ENCODE results near the gene DDB1.

GRCh38 chr11:61266602-61267001 is 66.3 kb downstream of the DDB1 start:
- TF ChIP-seq, protein P1, sequence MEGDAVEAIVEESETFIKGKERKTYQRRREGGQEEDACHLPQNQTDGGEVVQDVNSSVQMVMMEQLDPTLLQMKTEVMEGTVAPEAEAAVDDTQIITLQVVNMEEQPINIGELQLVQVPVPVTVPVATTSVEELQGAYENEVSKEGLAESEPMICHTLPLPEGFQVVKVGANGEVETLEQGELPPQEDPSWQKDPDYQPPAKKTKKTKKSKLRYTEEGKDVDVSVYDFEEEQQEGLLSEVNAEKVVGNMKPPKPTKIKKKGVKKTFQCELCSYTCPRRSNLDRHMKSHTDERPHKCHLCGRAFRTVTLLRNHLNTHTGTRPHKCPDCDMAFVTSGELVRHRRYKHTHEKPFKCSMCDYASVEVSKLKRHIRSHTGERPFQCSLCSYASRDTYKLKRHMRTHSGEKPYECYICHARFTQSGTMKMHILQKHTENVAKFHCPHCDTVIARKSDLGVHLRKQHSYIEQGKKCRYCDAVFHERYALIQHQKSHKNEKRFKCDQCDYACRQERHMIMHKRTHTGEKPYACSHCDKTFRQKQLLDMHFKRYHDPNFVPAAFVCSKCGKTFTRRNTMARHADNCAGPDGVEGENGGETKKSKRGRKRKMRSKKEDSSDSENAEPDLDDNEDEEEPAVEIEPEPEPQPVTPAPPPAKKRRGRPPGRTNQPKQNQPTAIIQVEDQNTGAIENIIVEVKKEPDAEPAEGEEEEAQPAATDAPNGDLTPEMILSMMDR (conservative IDR thresholded peaks at IDR 0.05): no peak
- no peak for TF ChIP-seq EZH2 (IDR thresholded peaks at IDR 0.05; ENCODE audit: low read depth)

Data from PC-9 (cell line).